ENCODE measurements around the gene PCSK1N. TPM values are rescaled to one million over a fixed set of nuclear protein-coding genes. Genes with fewer than 3 reads are reported as not detected.

The PCSK1N gene
- total RNA-seq, 1 donor from 2014 or later: 12.7 TPM

DNA sequence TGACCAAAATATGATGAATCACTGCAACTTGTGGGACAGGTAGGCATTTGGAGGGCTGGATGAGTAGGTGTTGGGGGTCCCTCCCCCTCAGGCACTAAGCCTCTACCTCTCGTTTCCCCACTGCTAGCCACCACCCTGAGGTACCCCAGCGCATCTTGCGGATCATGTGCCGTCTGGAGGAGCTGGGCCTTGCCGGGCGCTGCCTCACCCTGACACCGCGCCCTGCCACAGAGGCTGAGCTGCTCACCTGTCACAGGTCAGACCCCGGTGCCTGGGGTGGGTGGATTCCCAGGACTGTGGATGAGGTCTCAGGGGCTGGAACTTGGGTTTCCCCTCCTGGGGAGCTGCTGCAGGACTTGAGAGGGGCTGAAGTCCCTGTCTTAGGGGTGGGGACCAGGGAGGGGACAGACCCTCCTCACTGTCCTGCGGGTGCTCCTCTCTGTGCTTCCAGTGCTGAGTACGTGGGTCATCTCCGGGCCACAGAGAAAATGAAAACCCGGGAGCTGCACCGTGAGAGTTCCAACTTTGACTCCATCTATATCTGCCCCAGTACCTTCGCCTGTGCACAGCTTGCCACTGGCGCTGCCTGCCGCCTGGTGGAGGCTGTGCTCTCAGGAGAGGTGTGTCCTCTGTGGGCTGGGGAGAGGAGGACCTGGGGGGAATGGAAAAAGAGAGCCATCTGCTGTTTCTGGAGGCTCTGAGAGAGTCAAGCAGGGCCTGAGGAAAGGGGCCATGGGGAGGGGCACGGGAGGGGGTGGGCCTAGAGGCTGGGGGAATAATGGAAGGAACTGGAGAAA is 19.2 kb downstream of the PCSK1N start:
- DNase-seq (ENCODE audit: low read depth, low spot score): no peak
- Mint-ChIP-seq H3K27ac (ENCODE audit: unreplicated experiment) (no peak overlapping the region), H3K9me3 (no peaks in the 10 kb centered on the region), H3K4me3 (no peak overlapping the region), H3K27me3 (ENCODE audit: low read depth) (no peaks in the 10 kb centered on the region), H3K36me3 (ENCODE audit: low read depth) (peaks cover 10% of the 10 kb centered on the region), H3K4me1 (no peaks in the 10 kb centered on the region)
- TF ChIP-seq CTCF (conservative IDR thresholded peaks at IDR 0.05): no peak

DNA sequence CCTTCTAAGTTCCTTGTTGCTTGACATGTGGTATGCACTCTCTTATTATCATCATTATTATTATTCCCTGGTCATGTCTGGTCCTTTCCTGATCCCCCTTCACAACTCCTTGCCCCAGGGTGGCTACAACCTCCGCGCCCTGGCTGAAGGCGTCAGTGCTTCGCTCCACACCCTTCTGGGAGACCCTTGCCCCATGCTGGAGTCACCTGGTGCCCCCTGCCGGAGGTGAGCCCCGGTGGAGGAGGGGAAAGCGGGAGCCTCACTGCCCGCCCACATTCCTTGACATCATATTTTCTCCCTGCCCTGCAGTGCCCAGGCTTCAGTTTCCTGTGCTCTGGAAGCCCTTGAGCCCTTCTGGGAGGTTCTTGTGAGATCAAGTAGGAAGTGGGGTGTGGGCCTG is 20.1 kb downstream of the PCSK1N start:
- Mint-ChIP-seq H3K27ac (ENCODE audit: unreplicated experiment) (no peak overlapping the region), H3K9me3 (no peaks in the 10 kb centered on the region), H3K27me3 (ENCODE audit: low read depth) (no peaks in the 10 kb centered on the region), H3K36me3 (ENCODE audit: low read depth) (peaks cover 10% of the 10 kb centered on the region), H3K4me1 (no peaks in the 10 kb centered on the region), H3K4me3 (no peak overlapping the region)
- TF ChIP-seq CTCF (conservative IDR thresholded peaks at IDR 0.05): no peak
- no peak for DNase-seq (ENCODE audit: low read depth, low spot score)

DNA sequence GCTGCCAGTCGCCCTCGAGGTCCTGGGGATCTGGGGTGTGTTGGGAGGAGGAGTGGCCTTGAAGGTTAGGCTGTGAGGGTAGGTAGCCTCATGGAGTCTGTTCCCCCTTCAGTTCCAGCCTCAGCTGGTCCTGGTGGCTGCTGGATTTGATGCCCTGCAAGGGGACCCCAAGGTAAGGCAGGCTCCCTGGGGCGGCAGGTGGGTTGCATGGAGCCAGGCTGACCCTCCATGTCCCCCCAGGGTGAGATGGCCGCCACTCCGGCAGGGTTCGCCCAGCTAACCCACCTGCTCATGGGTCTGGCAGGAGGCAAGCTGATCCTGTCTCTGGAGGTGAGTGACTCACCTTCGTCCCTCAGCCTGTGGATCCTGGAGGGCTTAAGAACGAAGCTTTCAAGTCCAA is 20.7 kb downstream of the PCSK1N start:
- H3K27me3 Mint-ChIP-seq (ENCODE audit: low read depth): no peaks in the 10 kb centered on the region
- TF ChIP-seq CTCF (conservative IDR thresholded peaks at IDR 0.05): no peak

DNA sequence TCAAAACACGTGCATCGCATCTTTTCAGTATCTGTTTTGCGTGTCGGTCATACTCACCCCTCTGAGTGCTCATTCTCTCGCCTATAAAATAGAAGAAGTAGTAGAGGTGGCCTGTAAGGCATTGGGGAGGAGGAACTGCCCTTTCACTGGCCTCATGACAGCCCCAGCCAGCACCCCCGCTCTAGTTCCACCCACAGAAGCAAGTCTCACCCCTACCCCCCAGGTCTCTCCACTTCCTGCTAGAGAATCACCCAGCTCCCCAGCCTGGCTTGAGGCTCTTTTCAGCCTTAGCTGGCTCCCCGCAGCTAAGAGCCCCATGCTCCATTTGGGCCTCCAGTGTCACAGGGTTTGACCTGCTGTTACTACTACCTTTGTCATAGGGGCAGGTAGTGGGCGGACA is 21.8 kb downstream of the PCSK1N start:
- no peaks in the 10 kb centered on the region for H3K9me3 Mint-ChIP-seq

More for the DNA sequence above, 20.7 kb downstream of the PCSK1N start:
- Mint-ChIP-seq H3K4me3 (no peak overlapping the region), H3K9me3 (no peaks in the 10 kb centered on the region), H3K27ac (ENCODE audit: unreplicated experiment) (no peak overlapping the region), H3K4me1 (no peaks in the 10 kb centered on the region), H3K36me3 (ENCODE audit: low read depth) (peaks cover 6% of the 10 kb centered on the region)
- DNase-seq (ENCODE audit: low read depth, low spot score): no peak

GRCh38 chrX:48806081-48806480 is 29.3 kb downstream of the PCSK1N start:
- no peak for TF ChIP-seq CTCF (conservative IDR thresholded peaks at IDR 0.05)
- Mint-ChIP-seq H3K36me3 (ENCODE audit: low read depth) (peaks cover 12% of the 10 kb centered on the region), H3K4me1 (peaks cover 16% of the 10 kb centered on the region), H3K27ac (ENCODE audit: unreplicated experiment) (no peak overlapping the region), H3K9me3 (peaks cover 4% of the 10 kb centered on the region), H3K4me3 (peak overlapping the region; percentile 1), H3K27me3 (ENCODE audit: low read depth) (no peaks in the 10 kb centered on the region)
- no peak for DNase-seq (ENCODE audit: low read depth, low spot score)

More for the DNA sequence above, 21.8 kb downstream of the PCSK1N start:
- no peaks in the 10 kb centered on the region for H3K4me1 Mint-ChIP-seq
- H3K36me3 Mint-ChIP-seq (ENCODE audit: low read depth): peaks cover 5% of the 10 kb centered on the region
- H3K27ac Mint-ChIP-seq (ENCODE audit: unreplicated experiment): no peak overlapping the region
- H3K27me3 Mint-ChIP-seq (ENCODE audit: low read depth): no peaks in the 10 kb centered on the region
- H3K4me3 Mint-ChIP-seq: no peak overlapping the region
- no peak for TF ChIP-seq CTCF (conservative IDR thresholded peaks at IDR 0.05)
- DNase-seq (ENCODE audit: low read depth, low spot score): no peak

Measured in neural crest cell (in vitro differentiated cells).